Activated B cell treated with CpG ODN at 0.5 μM for 24 hours (primary cell): ENCODE measurements around the gene TMEM132D. TPM values are rescaled to one million over a fixed set of nuclear protein-coding genes. Genes with fewer than 3 reads are reported as not detected.

Source experiments
- ATAC-seq: fragments of 200-7000 bp; cut with Tn5 transposase; one replicate; pipeline ENCODE4 v1.10.0; 2021; ENCODE audit warnings: low read depth, mild to moderate bottlenecking, moderate library complexity
- CTCF ChIA-PET: fragments of 350-600 bp; sonication (Branson Sonifier 250); formaldehyde crosslinking; loops from one replicate; lab custom pipeline; 2021; ENCODE audit warnings: antibody characterized with exemption; lab: Charles Lee
- POLR2A ChIA-PET: fragments of 350-600 bp; sonication (Branson Sonifier 250); formaldehyde crosslinking; loops from one replicate; lab custom pipeline; 2021; ENCODE audit warnings: antibody characterized with exemption; lab: Charles Lee
- DNase-seq: peaks from one replicate; pipeline ENCODE4 v3.0.0; 2022
- H3K27ac Mint-ChIP-seq: one replicate; pipeline ENCODE4 v1.8.0; 2020; ENCODE audit warnings: mixed read lengths
- H3K27me3 Mint-ChIP-seq: one replicate; pipeline ENCODE4 v1.8.0; 2021; ENCODE audit warnings: mixed read lengths
- H3K36me3 Mint-ChIP-seq: one replicate; pipeline ENCODE4 v1.8.0; 2021; ENCODE audit warnings: low read depth, mixed read lengths
- H3K4me1 Mint-ChIP-seq: one replicate; pipeline ENCODE4 v1.8.0; 2021; ENCODE audit warnings: mixed read lengths
- H3K4me3 Mint-ChIP-seq: one replicate; pipeline ENCODE4 v1.8.0; 2020; ENCODE audit warnings: mild to moderate bottlenecking, mixed read lengths
- H3K9me3 Mint-ChIP-seq: one replicate; pipeline ENCODE4 v1.8.0; 2020; ENCODE audit warnings: mixed read lengths
- CTCF ChIP-seq: fragments of 200-600 bp; IDR thresholded peaks from one replicate; pipeline ENCODE4 v1.8.0; 2022; ENCODE audit warnings: antibody characterized with exemption, mild to moderate bottlenecking
- intact Hi-C: fragments of 100-400 bp; cut with micrococcal nuclease; formaldehyde crosslinking; loops from one replicate; pipeline ENCODE4 v1.15.1; 2024
- total RNA-seq: library from RNA; stranded (reverse); gene quantifications from 2 replicates; pipeline ENCODE4 v1.2.3, GENCODE V29; 2022

The TMEM132D gene
- total RNA-seq, 1 donor from 2014 or later: not detected

GRCh38 chr12:129101404-129101803 lies 802.4 kb downstream of the TMEM132D start:
- ChIA-PET POLR2A (no interaction called here), CTCF (no interaction called here)
- TF ChIP-seq CTCF: no peak
- intact Hi-C loops: no loop called here
- Mint-ChIP-seq H3K36me3 (no peaks in the 10 kb centered on the region), H3K4me1 (no peaks in the 10 kb centered on the region), H3K4me3 (no peak overlapping the region), H3K27me3 (peaks cover 2% of the 10 kb centered on the region), H3K9me3 (peaks cover under 1% of the 10 kb centered on the region), H3K27ac (no peak overlapping the region)
- ATAC-seq: no peak
- DNase-seq: no peak

- Mint-ChIP-seq H3K4me3 (no peak overlapping the region), H3K36me3 (no peaks in the 10 kb centered on the region), H3K27me3 (peaks cover 2% of the 10 kb centered on the region), H3K4me1 (no peaks in the 10 kb centered on the region), H3K9me3 (no peaks in the 10 kb centered on the region), H3K27ac (no peak overlapping the region)
- intact Hi-C loops: no loop called here
- DNase-seq: no peak
- no peak for ATAC-seq
- ChIA-PET CTCF (no interaction called here), POLR2A (no interaction called here)
- no peak for TF ChIP-seq CTCF
Observed at GRCh38 chr12:129097451-129097850, 806.4 kb downstream of the TMEM132D start.

- no peaks in the 10 kb centered on the region for H3K9me3 Mint-ChIP-seq
- POLR2A ChIA-PET: no interaction called here
- no peaks in the 10 kb centered on the region for H3K27me3 Mint-ChIP-seq
- no peak overlapping the region for H3K27ac Mint-ChIP-seq
- TF ChIP-seq CTCF: no peak
- H3K4me3 Mint-ChIP-seq: no peak overlapping the region
- ATAC-seq (no peak), DNase-seq (no peak)
- intact Hi-C loops: no loop called here
- H3K4me1 Mint-ChIP-seq: no peaks in the 10 kb centered on the region
- CTCF ChIA-PET: no interaction called here
- no peaks in the 10 kb centered on the region for H3K36me3 Mint-ChIP-seq
Observed at GRCh38 chr12:129096968-129097367, 806.9 kb downstream of the TMEM132D start.

GRCh38 chr12:129096184-129096583 lies 807.6 kb downstream of the TMEM132D start:
- DNase-seq (no peak), ATAC-seq (no peak)
- intact Hi-C loops: no loop called here
- Mint-ChIP-seq H3K4me3 (no peak overlapping the region), H3K4me1 (no peaks in the 10 kb centered on the region), H3K27ac (no peak overlapping the region), H3K9me3 (no peaks in the 10 kb centered on the region), H3K27me3 (no peaks in the 10 kb centered on the region), H3K36me3 (no peaks in the 10 kb centered on the region)
- no peak for TF ChIP-seq CTCF
- POLR2A ChIA-PET: no interaction called here
- CTCF ChIA-PET: no interaction called here

GRCh38 chr12:129089576-129089975 lies 814.2 kb downstream of the TMEM132D start:
- Mint-ChIP-seq H3K9me3 (no peaks in the 10 kb centered on the region), H3K4me3 (no peak overlapping the region), H3K36me3 (no peaks in the 10 kb centered on the region), H3K27me3 (no peaks in the 10 kb centered on the region), H3K4me1 (no peaks in the 10 kb centered on the region), H3K27ac (no peak overlapping the region)
- DNase-seq (no peak), ATAC-seq (no peak)
- ChIA-PET CTCF (no interaction called here), POLR2A (no interaction called here)
- intact Hi-C loops: no loop called here
- TF ChIP-seq CTCF: no peak
